Measurements from ENCODE around the gene FRY.

DNA sequence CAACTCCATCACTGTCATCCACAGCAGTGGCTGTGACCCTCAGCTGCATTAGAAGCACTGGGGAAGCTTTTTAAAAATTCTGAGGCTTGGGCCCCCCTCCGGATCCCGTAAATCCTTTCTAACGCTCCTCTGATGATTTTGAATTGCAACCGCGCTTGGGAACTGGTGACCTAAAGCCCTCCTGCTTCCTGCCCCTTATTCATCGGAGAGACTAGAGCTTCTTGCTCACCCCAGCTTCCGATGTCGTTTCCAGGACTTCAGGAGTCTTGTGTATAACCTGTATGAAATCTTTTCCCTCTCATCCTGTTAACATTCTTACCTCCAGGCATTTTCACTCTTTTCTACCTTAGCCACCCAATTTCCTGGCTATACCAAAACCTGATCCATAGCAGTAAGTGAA is 268.8 kb downstream of the FRY start:
- TF ChIP-seq POLR2A (IDR thresholded peaks at IDR 0.05; ENCODE audit: low read length) = no peak
- TF ChIP-seq GATA1 (IDR thresholded peaks at IDR 0.05; ENCODE audit: low read depth, low read length) = no peak

All from erythroblast (primary cell).